Measurements from ENCODE around the gene ZNF74.
"Not testable (repeated sequence)": the region's sequence is repeated elsewhere in the genome, so short reads cannot be mapped to it uniquely, and the experiment has no call there.

Gene ZNF74

GRCh38 chr22:20401376-20402014 is 7.5 kb downstream of the ZNF74 start:
- no peak for DNase-seq

GRCh38 chr22:20402960-20403778 is 9.2 kb downstream of the ZNF74 start:
- no peak for DNase-seq

GRCh38 chr22:20403779-20404140 is 9.8 kb downstream of the ZNF74 start:
- no peak for DNase-seq

- no peak for DNase-seq
Observed at GRCh38 chr22:20404881-20405280, 10.9 kb downstream of the ZNF74 start.

GRCh38 chr22:20405291-20405930 is 11.5 kb downstream of the ZNF74 start:
- DNase-seq: no peak

GRCh38 chr22:20405931-20406685 is 12.2 kb downstream of the ZNF74 start:
- no peak for DNase-seq

- DNase-seq: no peak
Observed at GRCh38 chr22:20406686-20407408, 12.9 kb downstream of the ZNF74 start.

- DNase-seq: no peak
Observed at GRCh38 chr22:20407829-20408228, 13.9 kb downstream of the ZNF74 start.

- no peak for DNase-seq
Observed at GRCh38 chr22:20408891-20409290, 14.9 kb downstream of the ZNF74 start.

- not testable (repeated sequence) for DNase-seq
Observed at GRCh38 chr22:20409385-20409784, 15.4 kb downstream of the ZNF74 start.

GRCh38 chr22:20412474-20413216 is 18.7 kb downstream of the ZNF74 start:
- no peak for DNase-seq

GRCh38 chr22:20413217-20414058 is 19.5 kb downstream of the ZNF74 start:
- DNase-seq: no peak

- no peak for DNase-seq
Observed at GRCh38 chr22:20414059-20414440, 20.1 kb downstream of the ZNF74 start.

GRCh38 chr22:20414450-20414849 is 20.5 kb downstream of the ZNF74 start:
- DNase-seq: no peak

- not testable (repeated sequence) for DNase-seq
Observed at GRCh38 chr22:20415241-20415640, 21.3 kb downstream of the ZNF74 start.

- DNase-seq: not testable (repeated sequence)
Observed at GRCh38 chr22:20415699-20416098, 21.7 kb downstream of the ZNF74 start.

- peak; percentile 74 to 83 for DNase-seq
Observed at GRCh38 chr22:20418211-20418788, 24.3 kb downstream of the ZNF74 start.

- DNase-seq: no peak
Observed at GRCh38 chr22:20419664-20419951, 25.7 kb downstream of the ZNF74 start.

- DNase-seq: no peak
Observed at GRCh38 chr22:20420157-20420842, 26.3 kb downstream of the ZNF74 start.

GRCh38 chr22:20421507-20421874 is 27.5 kb downstream of the ZNF74 start:
- no peak for DNase-seq

All from activated T-cell treated with anti-CD3 and anti-CD28 coated beads, Interleukin-2, amount 50 U/mL, for 48 hours (primary cell).